ENCODE data around the gene RBMS1. TPM values are rescaled to one million over a fixed set of nuclear protein-coding genes. Genes with fewer than 3 reads are reported as not detected.

The RBMS1 gene
- total RNA-seq, 1 donor from 2014 or later: 131 TPM

DNA sequence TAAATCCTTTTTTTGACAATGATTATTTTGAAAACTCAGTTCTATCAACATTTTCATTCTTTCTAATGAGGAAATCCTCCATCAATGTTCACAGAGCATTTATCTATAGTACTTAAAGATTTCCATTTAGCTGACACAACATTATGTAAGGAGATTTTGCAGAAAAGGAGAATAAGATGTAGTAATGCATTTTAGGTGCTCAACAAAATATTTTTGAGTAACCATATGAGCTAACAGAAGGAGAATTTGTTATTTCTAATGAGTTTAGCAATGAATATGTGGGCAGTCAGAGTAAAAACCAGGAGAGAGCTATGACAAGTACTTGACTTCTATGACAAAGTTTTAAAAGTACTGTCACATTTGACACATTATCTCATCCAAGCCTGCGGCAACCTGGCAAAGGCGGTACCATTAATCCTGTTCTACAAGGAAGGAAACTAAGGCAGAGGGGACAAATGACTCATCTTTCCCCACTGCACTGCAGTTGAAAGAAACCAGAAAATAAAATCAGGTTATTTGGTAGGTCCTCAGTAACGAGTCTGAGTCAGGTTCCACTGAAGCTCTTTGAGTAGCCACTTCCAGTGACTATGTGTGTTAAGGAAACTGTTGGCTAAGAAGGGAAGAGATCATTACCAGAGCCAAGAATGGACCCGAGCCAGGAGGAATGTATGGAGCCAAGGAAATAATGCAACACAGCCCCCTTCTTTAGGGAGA lies 159.4 kb downstream of the RBMS1 start:
- peak; percentile 51 for DNase-seq (ENCODE audit: low spot score)

- no peak for DNase-seq (ENCODE audit: low spot score)
These were observed 160.1 kb downstream of the RBMS1 start for GRCh38 chr2:160333324-160334027.

DNA sequence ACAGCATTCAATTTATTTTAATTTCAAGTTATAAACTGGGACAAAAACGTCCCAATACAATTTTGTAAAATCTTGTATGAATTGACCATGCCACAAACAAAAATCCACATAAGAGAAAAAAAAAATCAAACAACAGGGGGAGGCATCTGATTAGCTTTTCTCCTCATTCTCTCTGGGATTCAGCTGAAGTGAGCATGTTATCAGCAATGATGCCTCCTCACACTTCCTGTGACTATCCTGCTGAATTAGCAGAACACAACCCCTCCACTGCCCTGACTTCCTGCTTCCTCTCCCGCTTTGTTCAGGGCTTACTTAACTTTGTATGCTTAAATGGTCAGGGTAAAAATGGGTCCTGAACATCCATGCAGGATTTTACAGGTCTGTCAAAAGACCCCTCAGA lies 161.3 kb downstream of the RBMS1 start:
- peak; percentile 50 for DNase-seq (ENCODE audit: low spot score)

- DNase-seq (ENCODE audit: low spot score): no peak
These were observed 162.2 kb downstream of the RBMS1 start for GRCh38 chr2:160331258-160332025.

GRCh38 chr2:160328811-160329527 lies 164.6 kb downstream of the RBMS1 start:
- DNase-seq (ENCODE audit: low spot score): no peak

GRCh38 chr2:160326786-160327185 lies 166.8 kb downstream of the RBMS1 start:
- peak; percentile 93 for DNase-seq (ENCODE audit: low spot score)

- DNase-seq (ENCODE audit: low spot score): no peak
These were observed 168.2 kb downstream of the RBMS1 start for GRCh38 chr2:160325418-160325817.

GRCh38 chr2:160324917-160325316 lies 168.7 kb downstream of the RBMS1 start:
- DNase-seq (ENCODE audit: low spot score): no peak

DNA sequence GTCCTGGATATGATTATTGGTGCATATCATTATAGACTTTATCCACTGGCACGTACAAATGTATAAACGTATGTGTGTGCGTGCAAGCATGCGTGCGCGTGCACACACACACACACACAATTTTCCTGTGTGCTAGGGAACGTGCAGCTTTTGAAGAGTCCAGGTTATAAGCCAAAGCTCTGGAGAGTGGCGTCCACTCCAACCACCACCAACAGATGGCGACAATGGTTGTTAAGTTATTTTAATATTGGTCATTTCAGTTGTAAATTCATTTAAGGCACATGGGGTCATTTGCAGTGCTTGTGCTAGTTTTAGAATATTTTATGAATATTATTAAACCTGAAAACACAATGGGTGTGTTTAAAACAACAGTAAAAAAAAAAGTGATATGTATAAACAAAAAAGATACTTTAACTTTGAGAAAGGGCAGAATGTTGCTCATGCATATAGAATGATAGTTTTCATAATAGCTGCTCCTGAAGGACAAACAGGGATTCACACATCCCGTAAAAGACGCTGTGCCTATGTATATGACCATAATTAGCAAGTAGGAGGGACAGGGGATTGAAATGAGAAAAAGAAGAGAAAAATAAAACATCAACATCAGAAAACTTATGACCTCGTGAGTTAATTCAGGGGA lies 169.3 kb downstream of the RBMS1 start:
- peak; percentile 60 for DNase-seq (ENCODE audit: low spot score)

DNA sequence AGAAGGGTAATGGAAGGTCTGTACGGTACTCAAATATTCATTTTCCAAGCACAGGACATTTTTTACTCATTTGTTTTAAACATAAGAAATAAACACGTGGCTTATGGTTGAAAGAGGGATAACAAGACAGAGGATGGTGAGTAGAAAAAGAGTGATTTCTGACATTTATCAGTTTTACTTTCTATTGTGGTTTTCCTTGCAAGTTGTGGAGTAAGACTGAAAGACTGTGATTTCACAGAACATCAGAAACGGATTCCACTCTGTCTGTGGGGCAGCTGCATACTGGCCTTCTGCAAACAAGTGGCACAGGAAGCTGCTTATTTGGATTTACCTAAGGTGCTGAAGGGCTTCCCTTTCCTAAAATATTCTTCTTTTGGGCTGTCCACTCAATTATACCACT lies 171.3 kb downstream of the RBMS1 start:
- no peak for DNase-seq (ENCODE audit: low spot score)

GRCh38 chr2:160321006-160321405 lies 172.6 kb downstream of the RBMS1 start:
- no peak for DNase-seq (ENCODE audit: low spot score)

DNA sequence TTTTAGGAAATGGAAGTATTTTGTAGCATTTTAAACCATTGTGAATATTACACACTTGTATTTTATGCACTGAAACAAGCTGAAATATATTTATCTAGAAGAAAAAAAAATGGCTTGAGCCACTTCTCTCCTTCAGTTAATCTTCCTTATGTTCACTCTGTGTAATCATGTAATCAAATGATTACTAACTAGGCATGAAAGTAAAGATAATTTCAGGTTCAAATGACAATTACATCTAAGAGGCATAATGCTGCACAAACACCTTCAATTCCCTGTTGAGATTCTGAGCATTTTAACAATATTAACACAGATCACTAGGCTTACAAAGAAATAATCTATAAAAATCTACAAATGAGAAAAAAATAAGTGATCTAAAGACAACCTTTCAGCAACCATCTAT lies 173.9 kb downstream of the RBMS1 start:
- DNase-seq (ENCODE audit: low spot score): no peak

GRCh38 chr2:160318218-160318617 lies 175.4 kb downstream of the RBMS1 start:
- no peak for DNase-seq (ENCODE audit: low spot score)

DNA sequence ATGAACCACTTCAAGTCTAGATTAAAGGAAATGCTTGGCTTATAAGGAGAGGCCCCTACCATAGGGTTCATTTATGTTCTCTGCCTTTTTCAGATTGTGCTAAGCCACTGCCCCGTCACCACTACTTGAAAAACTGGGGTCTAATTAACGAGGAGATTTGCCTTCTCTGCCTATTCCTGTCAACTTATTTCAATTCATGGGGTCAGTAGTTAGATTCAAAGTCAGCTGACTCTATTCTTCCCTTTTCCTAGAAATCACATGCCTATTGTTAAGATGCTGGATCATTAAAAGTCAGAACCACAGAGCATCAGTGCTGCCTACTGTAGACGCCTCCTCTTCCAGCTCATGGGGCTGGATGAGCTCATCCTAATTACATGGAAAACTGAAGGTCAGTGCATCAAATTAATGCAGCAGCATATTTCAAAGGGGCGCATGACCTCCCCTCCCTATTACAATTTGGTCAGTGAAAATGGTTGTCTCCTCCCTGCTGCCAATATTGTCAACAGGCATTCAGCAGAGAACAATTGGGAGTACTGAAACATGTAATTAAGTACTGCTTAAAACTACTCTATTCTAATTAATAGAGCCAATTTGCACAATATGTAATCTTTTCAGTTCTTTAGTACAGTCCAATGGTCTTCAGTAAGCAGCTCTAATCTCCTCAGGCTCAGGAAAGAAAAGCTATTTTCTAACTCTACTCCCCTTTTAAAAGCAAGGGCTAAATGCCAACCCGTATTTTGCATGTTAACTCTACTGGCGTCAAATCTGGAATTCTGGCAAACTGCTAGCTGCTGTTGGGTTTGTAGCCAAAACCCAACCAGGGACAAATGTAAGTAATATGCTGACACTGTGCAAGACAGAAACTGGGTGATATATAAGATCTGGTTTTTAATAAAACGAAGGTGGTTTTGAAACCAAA lies 176.2 kb downstream of the RBMS1 start:
- peak; percentile 44 for DNase-seq (ENCODE audit: low spot score)

GRCh38 chr2:160315337-160315736 lies 178.3 kb downstream of the RBMS1 start:
- no peak for DNase-seq (ENCODE audit: low spot score)

DNA sequence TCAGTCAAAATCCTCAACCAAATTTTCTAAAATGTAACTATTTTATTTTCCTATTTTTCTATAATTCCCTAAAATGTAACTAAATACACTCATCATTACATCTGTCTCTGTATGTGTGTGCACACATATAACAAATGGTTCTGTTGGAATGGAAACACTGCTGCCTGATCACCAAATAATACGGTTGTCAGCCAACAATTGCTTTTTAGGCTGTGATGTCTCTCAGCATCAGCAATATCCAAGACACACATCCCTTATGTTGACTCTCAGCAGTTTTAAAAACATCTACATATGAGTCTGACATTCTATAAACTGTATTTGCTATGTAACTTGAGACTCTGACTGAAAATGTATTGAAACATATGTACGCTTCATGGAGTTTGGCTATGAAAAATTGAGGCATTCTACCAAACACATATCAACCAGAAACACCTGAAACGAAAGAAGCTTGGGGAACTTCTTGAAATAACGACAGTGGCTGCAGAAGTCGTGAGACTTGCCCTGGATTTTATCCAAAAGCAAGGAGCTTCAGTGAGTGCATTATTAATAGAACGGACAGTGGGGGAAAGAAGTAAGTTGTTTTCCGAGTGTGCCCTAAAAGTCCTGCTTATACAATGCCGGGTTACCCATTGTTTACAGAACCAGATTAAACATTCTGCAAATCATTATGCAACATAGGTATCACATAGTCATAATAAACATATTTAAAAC lies 183.3 kb downstream of the RBMS1 start:
- no peak for DNase-seq (ENCODE audit: low spot score)

DNA sequence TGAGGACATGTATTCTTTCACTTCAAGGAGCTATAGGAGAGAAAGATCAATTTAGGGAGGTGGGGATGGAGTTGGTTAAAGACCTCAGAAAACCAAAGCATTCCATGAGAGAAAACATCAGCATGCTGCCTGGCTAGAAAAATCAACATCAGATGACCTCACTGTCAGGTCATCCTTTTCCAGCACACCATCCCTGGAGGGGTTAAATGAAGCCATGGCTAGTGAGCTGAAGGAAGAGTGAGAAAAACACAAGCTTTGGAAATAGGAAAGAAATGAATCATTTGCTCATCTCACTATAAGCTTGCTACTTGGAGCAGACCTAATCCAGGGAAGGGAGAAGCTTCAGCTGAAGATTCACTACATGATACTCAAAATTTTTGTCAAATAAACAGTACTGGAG lies 184.0 kb downstream of the RBMS1 start:
- no peak for DNase-seq (ENCODE audit: low spot score)

- no peak for DNase-seq (ENCODE audit: low spot score)
These were observed 184.7 kb downstream of the RBMS1 start for GRCh38 chr2:160308915-160309314.

DNA sequence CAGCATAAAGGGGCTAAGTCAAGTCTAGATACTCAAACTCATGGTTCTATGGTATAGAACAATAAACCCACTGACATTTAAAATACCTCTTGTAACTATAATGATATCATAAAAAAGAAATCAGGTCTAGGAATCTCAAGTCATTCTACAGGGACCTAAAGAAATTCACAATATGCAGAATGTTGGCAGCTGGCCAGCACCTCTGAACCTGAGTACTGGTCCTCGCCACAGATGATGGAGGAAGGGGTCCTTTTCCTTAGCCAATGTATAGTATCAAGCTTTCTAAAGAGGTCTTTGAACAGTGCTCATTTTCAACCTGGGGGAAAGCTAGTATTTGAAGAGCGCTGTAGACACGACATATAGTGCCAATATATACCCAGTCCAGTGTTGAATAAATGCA lies 185.1 kb downstream of the RBMS1 start:
- DNase-seq (ENCODE audit: low spot score): no peak

DNA sequence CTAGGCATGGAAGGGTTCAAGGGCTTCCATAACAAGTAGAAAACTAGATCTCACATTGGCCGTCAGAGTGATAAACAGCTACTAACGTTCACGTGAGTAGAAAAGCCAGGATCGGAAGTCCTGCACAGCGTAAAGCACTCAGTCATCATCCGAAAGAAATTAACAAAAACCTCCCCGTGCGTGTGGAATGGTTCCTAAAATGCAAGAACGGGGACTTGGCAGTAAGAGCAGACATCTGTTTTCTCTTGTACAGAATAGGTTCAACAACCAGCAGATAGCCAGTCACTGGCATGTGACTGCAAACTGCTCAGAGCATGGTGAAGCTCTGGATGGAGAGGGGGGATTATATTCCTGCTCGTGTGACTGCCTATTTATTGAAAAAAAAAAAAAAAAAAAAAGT lies 186.6 kb downstream of the RBMS1 start:
- DNase-seq (ENCODE audit: low spot score): peak; percentile 59

All from umbilical cord (tissue), 2 donors.